HG02642 (cell line): Measurements from ENCODE around the gene PRKRA.
A peak's percentile ranks its signal among the peaks of the same experiment; 100 is the strongest.
"Not testable (repeated sequence)": the region's sequence is repeated elsewhere in the genome, so short reads cannot be mapped to it uniquely, and the experiment has no call there.

Experiments
- ATAC-seq: cut with Tn5 transposase; IDR thresholded peaks from one replicate; pipeline ENCODE4 v1.9.1; 2021; ENCODE audit warnings: mild to moderate bottlenecking; ENCODE audit not compliant: unreplicated experiment, poor library complexity

The PRKRA gene

DNA sequence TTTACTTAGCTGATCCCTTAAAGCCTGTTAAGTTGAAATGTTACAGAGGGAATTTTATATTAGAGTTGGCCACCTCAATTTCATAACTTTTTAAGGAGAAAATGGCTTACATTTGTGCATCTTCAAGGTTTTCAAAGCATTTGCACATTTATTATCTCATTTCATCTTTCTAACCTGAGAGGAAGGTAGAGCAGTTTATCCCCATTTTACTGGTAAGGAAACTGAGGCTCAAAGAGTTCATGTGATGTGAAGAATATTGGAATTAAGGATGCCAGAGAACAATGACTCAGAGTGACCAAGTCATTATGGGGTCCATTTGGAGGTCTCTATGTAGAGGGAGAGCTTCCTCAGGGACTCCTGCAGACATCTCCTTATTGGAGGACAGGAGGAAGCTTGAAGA is 35.0 kb downstream of the PRKRA start:
- no peak for ATAC-seq

- peak; percentile 80 for ATAC-seq
Observed at GRCh38 chr2:178414266-178415247, 36.4 kb downstream of the PRKRA start.

GRCh38 chr2:178413472-178414265 is 37.3 kb downstream of the PRKRA start:
- ATAC-seq = peak; percentile 84

DNA sequence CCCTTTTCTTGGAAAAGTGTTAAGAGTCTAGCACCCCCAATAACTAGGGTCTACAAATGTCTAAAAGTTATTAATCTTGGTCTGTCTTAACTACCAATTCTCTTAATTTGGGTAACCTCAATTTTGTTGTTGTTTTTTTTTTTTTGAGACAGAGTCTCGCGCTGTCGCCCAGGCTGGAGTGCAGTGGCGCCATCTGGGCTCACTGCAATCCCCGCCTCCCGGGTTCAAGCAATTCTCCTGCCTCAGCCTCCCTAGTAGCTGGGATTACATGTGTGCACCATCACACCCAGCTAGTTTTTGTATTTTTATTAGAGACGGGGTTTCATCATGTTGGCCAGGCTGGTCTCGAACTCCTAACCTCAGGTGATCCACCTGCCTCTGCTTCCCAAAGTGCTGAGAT is 38.5 kb downstream of the PRKRA start:
- not testable (repeated sequence) for ATAC-seq

- no peak for ATAC-seq
Observed at GRCh38 chr2:178412047-178412446, 38.9 kb downstream of the PRKRA start.

- no peak for ATAC-seq
Observed at GRCh38 chr2:178409261-178409660, 41.7 kb downstream of the PRKRA start.

GRCh38 chr2:178404368-178404767 is 46.6 kb downstream of the PRKRA start:
- peak; percentile 100 for ATAC-seq

GRCh38 chr2:178403671-178404306 is 47.2 kb downstream of the PRKRA start:
- ATAC-seq = peak; percentile 41

DNA sequence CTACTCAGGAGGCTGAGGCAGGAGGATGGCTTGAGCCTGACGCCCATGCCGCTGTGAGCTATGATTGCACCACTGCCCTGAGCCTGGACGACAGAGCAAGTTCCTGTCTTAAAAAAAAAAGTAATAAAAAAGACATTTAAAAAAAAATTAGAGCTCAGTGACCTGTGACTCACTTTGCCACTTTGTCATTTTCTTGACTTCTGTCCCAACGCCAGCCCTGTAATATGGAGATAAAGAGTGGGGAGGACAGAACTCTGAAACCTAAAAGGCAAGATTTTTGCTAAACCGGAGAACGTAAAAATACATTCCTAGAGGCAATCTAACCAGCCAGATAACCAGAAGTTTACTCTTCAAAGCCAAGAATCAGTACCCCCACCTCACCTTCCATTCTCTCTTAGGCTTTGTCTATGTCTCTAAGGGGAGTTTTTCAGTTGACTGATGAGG is 49.0 kb downstream of the PRKRA start:
- no peak for ATAC-seq

DNA sequence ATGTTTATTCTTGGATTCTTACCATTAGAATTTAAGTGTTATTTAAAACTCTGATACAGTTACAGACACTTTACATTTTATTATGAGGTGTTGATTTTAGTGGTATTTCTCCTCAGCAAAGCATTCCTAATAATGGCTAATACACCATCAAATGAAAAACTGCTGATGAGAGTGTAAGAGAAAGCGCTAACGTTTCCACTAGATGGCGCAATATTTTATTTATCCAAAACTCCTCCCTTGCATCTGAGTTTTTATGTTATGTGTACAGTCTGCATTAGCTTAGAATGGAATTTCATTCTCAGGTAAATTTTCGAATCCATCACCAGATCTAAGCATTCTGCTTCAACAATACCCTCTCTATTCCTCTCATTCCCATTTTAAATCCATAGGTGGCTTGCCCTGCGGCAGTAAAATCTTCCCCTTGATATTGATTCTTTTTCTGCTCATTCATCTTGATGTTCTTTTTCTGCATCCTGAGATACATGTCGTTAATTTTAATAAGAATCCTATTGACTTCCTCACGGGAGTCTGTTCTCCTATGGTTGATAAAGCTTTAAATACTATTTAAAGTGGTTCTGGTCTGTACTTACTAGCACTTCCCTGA is 53.9 kb downstream of the PRKRA start:
- ATAC-seq = peak; percentile 88

GRCh38 chr2:178395941-178396570 is 54.9 kb downstream of the PRKRA start:
- ATAC-seq = no peak

DNA sequence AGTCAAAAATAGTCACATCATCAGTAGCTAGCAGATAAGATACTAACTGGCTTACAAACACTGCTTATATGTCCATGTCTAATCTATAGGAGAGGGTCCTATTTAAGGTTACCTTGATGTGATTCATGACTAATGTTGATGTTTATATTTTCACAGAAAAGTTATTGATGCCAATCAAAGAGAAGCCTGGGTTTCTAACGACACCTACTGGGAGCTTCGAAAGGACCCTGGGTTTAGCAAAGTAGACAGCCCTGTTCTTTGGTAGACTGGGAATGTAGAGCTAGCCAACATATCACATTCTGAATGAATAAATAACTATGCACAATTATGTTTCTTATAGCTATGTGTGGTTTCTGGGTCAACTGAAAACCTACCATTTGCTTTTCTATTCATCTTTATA is 55.7 kb downstream of the PRKRA start:
- no peak for ATAC-seq

GRCh38 chr2:178394859-178395258 is 56.1 kb downstream of the PRKRA start:
- ATAC-seq = no peak

GRCh38 chr2:178392215-178392614 is 58.8 kb downstream of the PRKRA start:
- no peak for ATAC-seq

- no peak for ATAC-seq
Observed at GRCh38 chr2:178391701-178392100, 59.3 kb downstream of the PRKRA start.

GRCh38 chr2:178388287-178388686 is 62.7 kb downstream of the PRKRA start:
- ATAC-seq = no peak

DNA sequence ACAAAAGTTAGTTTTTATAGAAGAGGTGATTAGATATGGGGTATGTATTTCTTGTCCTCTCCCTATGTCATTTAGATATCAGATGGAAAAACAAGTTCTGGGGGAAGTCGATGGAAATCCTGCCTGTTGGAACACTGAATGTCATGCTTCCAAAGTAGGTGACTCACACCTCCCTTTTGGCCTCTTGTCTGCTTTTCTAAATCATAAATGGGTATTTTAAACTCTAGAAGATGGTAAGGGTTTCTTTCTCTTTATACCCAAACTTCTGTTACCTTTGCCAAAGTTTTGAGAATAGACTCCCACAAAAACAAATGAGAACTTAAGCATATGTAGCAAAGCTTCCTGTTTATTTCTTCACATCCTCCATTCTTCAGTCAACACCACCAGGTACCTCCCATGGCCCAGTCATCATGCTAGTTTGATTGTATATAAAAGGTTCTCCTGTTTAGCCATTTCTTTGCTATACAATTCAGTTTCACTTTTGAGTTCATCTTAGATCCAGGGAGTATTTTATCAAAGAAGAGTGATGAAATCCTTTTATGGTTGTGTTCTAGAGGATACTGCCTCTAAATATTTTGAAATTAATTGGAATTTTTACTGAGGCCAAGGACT is 63.9 kb downstream of the PRKRA start:
- ATAC-seq = no peak

- ATAC-seq = no peak
Observed at GRCh38 chr2:178385595-178386148, 65.3 kb downstream of the PRKRA start.

DNA sequence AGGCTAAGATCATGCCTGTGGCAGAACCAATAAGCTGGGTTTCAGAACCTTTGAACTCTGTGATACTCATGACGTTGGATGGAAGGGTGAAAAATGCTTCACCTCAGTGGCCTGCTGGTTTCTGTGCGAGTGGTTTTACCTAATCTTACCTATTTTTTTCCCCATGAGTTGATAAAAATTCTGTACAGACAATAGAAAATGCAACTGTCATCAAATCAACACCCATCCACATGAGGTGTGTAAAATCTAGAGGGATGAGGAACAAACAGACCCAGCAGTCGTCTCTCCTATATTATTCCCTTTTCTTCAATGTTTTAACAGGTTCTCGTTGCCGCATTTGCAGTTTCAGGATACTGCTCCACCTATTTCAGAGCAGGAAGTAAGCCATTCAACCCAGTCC is 67.3 kb downstream of the PRKRA start:
- ATAC-seq = no peak
